NCI-H510A treated with DMSO at 0.1 percent for 48 hours (cell line): ENCODE results near the gene LGALS4.
"Not testable (repeated sequence)": the region's sequence is repeated elsewhere in the genome, so short reads cannot be mapped to it uniquely, and the experiment has no call there.

Source experiments
- DNase-seq: peaks from one replicate; lab custom pipeline; 2025; lab: John Stamatoyannopoulos, UW

The LGALS4 gene

DNA sequence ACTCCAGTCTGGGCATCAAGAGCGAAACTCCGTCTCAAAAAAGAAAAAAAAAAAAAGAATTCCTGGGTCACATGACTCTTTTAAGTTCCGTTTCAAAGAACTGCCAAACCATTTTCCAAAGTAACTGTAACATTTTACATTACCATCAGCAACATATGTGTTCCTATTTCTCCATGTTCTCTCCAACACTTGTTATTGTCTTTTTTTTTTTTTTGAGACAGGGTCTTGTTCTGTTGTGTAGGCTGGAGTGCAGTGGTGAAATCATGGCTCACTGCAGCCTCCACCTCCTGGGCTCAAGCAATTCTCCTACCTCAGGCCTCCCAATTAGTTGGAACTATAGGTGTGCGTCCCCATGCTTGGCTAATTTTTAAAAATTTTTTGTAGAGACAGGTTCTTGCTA lies 17.2 kb downstream of the LGALS4 start:
- no peak for DNase-seq

DNA sequence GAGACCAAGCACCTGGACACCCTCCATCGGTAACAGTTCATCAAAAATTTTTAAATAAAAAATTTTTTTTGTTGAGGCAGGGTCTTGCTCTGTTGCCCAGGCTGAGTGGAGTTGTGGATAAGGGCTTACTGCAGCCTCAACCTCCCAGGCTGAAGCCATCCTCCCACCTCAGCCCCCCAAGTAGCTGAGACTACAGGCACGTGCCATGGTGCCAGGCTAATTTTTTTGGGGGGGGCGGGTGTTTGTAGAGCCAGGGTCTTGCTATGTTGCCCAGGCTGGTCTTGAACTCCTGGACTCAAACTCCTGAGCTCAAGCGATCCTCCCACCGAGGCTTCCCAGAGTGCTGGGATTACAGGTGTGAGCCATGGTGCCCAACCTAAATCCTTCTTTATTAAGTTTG lies 19.1 kb downstream of the LGALS4 start:
- no peak for DNase-seq

DNA sequence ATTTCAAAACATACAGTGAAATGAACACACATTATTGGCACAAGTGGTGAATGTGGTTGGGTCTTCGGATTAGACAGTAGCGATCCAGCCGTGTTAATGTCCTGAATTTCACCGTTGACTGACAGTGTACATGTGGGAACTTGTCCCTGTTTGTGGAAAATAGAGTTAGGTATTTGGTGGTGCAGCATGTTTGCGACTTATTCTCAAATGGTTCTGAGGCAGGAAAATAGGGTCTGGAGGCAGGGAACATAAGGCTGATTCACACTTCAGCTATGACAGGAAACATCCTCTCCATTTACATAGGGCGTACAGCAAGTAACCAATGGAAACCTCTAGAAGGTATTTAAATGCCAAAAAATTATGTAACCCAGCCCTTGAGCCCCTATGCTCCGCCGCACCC lies 19.6 kb downstream of the LGALS4 start:
- no peak for DNase-seq

DNA sequence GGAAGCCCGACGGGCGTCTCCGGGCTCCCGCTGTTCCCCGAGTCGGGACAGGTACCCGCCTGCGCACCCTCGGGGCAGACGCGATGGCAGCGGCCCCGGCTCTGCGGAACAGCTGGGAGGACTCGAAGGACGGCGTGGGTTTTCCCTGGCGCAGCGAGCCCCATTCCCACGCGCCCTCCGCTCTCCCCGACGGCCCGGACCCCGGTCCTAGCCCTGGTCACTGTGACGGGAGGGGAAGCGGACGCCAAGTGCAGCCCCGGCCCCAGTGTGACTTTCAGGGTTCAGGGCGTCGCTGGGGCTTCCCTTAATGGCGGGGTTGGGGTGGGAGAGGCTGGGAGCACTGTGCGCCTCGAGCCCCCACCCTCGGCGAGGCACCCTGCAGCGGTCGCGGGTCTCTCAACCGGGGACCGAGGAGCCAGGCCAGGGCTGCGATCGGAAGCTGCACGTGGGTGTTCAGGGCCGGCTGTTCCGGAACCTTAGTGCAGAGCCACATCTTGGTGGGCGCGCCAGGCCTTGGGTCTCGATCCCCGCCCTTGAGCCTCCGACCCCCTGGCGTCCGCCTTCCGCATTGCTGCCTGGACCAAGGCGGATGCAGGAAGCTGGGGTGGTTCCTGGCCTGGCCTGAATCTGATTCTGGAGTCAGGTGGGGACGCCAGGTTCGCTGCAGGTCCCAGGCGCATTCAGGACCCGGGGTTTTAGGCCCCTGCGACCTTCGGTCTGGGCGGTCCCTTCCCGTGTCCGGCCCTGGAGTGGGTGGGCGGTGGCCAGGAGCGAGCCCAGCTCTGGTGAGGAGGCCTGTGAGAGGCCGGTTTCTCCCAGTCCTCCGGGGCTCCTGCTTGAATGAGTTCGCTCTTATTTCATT lies 20.3 kb downstream of the LGALS4 start:
- no peak for DNase-seq

DNA sequence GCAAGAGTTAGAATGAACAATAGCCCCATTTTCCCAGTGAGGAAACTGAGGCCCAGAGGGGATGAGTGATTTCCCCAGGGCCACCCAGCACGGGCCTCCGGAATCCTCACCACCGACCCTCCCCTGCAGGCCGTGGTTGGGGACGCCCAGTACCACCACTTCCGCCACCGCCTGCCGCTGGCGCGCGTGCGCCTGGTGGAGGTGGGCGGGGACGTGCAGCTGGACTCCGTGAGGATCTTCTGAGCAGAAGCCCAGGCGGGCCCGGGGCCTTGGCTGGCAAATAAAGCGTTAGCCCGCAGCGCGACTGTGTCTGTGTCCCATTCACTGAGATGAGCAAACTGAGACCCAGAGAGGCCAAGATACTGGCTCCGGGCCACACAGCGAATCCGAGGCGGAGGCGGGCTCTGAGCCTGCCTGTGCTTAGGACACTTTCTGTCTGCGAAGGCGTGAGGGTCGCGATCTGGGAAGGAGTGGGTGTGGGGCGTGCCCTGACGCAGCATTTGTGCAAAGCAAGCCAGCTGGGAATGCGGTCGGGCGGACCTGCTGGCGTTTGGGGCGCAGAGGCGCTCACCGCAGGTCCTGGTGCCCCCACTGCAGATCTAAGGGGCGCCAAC lies 21.2 kb downstream of the LGALS4 start:
- DNase-seq = not testable (repeated sequence)

DNA sequence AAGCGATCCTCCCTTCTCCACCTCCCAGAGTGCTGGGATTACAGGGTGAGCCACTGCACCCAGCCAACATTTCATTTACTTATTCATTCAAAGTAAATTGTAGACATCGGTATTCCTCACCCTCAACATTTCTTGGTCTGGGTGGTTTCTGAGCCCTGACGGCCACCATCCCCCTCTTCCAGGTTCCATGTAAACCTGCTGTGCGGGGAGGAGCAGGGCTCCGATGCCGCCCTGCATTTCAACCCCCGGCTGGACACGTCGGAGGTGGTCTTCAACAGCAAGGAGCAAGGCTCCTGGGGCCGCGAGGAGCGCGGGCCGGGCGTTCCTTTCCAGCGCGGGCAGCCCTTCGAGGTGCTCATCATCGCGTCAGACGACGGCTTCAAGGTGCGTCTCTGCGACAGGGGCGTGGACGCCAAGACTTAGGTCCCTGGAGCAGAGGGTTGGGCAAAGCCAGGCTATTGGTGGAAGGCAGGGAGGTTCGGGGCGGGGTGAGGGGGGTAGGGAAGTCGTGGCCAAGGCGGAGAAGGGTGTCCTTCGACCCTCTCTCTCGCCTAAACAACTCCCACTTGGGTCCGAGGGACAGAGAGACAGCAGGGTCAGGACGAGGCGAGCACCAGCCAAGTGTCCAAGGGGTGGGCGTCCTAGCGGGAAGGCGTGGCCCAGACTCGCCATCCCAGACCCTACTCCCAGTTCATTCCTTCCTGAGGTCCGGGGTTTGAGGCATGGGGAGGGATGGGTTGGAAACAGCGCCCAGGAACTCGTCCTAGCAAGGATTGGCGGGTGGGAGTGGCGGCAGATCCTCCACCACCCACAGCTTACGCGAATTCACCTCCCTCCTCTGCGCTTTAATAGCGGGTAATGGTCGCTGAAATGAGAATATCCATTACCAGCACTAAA lies 22.0 kb downstream of the LGALS4 start:
- DNase-seq = not testable (repeated sequence)

DNA sequence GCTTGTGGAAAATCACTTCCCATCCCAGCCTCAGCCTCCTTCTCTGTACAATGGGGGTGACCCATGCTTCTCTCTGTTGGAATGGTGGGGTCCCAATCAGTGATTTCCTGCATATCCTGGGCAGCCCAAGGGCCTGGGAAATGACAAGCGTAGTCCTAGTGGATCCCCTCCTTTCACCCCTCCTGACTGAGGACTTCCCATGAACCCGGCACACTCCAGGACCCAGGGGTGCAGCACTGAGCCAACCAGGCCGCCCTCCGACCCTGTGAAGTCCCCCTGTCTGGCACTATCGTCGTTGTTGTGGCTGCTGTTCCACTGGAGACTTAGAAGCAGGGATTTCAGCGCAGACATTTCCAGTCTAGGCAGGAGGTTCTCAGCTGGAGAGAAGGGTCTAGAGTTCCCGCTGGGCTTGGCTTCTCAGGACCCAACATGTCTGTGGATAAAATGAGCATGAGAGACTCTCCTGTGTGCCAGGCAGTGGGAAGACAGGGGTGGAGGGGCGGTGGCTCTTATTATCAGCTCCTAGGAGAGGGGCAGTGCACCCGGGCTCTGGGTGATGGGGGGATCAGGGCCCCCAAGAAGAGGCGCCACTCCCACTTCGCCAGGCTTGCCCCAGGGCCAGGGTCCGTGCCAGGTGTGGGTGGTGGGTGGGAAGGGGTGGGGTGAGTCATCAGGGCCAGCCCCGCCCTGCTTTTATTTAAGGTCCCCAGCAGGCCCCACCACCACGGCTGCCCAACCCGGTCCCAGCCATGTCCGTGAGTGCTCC lies 24.1 kb downstream of the LGALS4 start, which contains the start of gene LGALS7B:
Gene LGALS7B, plus strand, starts transcription at position 723 of the 766 bp plus-strand sequence. Its CDS starts 27 bp downstream, at position 750.
- DNase-seq = no peak

DNA sequence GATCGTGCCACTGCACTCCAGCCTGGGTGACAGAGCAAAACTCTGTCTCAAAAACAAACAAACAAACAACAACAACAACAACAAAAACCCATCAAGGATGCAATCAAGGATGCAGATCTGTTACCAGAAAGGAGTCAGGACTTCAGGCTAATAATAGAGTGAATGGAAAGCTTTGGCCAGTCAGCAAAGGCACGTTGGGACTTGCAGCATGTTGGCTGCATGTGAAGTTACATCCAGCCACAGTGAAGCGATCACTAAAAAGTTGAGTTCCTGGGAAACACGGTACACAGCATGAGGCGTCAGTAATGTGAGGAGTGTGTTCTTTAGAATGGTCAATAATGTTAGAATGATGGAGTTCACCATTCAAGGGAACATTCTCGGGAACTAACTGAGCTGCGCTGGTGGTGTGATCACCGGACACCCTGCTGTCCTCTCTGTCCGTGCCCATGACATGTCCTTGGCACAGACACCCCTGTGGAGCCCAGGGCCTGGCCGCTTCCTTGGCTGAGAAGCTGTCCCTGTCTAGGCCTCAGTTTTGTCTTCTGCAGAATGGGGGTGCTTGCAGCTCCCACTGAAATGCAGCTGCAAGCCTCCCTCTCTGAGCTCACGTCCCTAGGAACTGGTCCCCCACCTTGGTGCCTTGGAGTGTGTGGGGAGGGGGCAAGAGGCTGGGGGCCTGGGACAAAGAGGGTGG lies 26.0 kb downstream of the LGALS4 start:
- no peak for DNase-seq

DNA sequence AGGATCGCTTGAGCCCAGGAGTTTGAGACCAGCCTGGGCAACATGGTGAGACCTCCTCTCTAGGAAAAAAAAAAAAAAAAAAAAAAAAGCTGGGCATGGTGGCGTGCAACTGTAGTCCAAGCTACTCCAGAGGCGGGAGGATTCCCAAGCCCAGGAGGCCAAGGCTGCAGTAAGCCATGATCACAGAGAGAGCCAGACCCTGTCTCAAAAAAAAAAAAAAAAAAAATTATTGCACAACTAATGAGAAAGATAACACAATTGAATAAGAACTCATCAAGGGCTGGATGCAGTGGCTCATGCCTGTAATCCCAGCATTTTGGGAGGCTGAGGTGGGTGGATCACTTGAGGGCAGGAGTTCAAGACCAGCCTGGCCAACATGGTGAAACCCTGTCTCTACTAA lies 26.7 kb downstream of the LGALS4 start:
- DNase-seq = not testable (repeated sequence)

DNA sequence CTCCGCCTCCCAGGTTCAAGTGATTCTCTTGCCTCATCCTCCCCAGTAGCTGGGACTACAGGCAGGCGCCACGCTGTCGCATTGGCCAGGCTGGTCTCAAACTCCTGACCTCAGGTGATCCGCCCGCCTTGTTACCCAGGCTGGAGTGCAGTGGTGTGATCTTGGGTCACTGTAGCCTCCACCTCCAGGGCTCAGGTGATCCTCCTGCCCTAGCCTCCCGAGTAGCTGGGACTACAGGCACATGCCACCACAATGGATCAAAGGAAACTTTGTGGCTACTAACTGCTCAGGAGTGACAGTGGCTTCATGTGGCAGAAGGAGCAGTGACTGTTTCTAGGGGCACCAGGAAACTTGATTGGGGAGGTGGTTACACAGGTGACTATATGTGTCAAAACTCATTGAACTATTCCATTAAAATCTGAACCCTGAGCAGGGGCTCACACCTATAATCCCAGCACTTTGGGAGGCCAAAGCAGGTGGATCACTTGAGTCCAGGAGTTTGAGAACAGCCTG lies 27.5 kb downstream of the LGALS4 start:
- no peak for DNase-seq

DNA sequence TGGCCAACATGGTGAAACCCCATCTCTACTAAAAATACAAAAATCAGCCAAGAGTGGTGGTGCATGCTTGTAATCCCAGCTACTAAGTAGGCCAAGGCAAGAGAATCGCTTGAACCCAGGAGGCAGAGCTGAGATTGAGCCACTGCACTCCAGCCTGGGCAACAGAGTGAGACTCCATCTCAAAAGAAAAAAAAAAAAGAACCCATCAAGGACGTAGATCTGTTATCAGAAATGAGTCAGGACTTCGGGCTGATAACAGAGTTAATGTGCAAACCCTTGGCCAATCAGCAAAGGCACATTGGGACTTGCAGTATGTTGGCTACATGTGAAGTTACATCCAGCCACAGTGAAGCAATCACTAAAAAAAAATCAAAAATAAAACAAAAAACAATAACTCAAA lies 28.5 kb downstream of the LGALS4 start:
- no peak for DNase-seq

DNA sequence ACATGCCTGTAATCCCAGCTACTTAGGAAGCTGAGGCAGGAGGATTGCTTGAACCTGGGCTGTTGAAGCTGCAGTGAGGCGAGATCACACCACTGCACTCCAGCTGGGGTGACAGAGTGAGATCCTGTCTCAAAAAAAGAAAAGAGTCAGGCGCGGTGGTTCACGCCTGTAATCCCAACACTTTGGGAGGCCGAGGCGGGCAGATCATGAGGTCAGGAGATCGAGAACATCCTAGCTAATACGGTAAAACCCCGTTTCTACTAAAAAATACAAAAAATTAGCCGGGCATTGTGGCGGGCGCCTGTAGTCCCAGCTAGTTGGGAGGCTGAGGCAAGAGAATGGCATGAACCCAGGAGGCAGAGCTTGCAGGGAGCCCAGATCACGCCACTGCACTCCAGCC lies 30.5 kb downstream of the LGALS4 start:
- DNase-seq = not testable (repeated sequence)

DNA sequence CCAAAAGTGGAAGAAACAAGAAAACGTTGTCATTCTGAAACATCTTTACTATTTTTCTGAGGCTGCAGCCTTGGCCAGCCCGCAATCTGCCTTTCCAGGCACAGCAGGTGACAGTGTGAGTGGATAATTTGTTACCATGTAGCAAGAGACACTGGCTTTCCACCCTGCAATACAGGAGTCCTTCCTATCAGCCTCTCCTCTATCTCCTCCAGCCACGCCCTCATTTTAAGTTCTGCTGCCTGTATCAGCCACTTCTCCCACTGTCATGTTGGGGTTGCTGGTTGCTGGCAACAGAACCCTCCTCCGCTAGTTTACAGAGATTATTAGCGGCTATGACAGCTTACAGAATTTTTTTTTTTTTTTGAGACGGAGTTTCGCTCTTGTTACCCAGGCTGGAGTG lies 31.7 kb downstream of the LGALS4 start:
- no peak for DNase-seq

DNA sequence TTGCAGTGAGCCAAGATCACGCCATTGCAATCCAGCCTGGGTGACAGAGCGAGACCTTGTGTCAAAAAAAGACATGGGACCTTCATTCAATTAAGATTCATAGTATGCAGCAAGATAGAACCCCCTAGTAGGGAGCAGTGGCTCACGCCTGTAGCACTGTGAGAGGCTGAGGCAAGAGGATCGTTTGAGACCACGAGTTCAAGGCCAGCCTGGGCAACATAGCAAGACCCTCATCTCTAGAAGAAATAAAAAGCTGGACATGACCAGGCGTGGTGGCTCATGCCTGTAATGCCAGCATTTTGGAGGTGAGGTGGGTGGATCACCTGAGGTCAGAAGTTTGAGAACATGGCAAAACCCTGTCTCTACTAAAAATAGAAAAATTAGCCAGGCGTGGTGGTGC lies 32.3 kb downstream of the LGALS4 start:
- DNase-seq = no peak

DNA sequence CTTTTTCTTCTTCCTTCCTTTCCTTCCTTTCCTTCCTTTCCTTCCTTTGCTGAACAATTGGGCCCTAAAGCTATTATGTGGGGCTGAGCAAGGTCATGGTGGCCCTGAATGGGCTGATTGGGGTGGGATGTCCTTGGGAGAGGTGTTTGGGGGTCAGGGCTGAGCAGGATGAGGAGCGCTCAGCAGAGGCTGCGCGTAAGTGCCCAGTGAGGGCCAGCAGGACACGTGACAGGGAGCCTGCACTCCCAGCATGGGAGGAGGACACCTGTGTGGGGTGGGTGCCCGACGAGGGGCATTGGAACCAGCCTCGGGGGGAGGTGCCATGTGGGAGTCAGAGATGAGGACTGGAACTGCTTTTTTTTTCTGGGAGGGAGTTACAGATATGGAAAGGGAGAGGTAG lies 34.0 kb downstream of the LGALS4 start:
- DNase-seq = no peak

DNA sequence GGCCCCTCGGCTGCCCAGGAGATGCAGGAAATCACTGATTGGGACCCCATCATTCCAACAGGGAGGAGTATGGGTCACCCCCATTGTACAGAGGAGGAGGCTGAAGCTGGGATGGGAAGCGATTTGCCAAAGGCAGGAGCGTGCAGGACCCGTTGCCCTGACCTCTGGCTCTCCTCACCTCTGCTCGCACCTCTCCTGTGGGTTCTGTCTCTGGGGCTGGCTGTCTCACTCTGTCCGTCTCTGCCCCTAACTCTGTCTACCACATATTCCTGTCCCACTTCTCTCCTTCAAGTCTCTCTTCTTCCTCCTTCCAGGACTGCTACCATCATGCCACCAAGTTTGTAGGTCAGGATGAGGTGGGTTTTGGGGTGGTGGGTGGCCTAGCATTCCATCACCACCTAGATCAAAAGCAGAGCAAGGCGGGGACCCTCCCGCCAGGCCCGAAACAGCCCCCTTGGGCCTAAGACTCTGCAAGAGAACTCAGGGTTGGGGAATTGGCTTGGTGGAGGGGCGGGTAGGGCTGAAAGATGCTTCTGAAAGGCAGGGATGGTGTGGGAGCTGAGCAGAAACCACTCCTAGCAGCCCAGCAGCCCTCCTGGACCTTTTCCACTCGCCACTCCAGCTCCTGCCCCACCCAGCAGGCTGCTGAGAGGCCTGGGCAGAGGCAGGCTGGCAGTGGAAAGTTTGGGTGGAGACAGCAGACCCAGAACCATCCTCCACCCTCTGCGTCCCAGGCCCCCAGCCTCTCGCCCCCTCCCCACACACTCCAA lies 38.4 kb downstream of the LGALS4 start:
- DNase-seq = no peak

DNA sequence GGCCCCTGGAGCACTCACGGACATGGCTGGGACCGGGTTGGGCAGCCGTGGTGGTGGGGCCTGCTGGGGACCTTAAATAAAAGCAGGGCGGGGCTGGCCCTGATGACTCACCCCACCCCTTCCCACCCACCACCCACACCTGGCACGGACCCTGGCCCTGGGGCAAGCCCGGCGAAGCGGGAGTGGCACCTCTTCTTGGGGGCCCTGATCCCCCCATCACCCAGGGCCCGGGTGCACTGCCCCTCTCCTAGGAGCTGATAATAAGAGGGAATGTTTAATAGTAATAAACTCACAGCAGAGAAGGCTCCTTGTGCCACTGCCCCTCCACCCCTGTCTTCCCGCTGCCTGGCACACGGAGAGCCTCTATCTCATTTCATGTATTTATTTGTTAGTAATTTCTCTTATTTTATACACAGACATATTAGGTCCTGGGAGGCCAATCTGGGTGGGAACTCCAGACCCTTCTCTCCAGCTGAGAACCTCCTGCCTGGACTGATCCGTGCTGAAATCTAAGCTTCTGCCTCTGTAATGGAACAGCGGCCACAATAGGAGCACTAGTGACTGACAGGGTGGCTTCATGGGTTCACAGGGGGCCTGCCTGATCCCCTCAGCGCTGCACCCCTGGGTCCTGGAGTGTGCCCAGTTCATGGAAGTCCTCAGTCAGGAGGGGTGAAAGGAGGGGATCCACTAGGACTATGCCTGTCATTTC lies 39.1 kb downstream of the LGALS4 start, which contains the start of gene LGALS7:
Gene LGALS7, minus strand, starts transcription at position 49 of the 709 bp plus-strand sequence. Its CDS starts 25 bp downstream, at position 24.
- no peak for DNase-seq

DNA sequence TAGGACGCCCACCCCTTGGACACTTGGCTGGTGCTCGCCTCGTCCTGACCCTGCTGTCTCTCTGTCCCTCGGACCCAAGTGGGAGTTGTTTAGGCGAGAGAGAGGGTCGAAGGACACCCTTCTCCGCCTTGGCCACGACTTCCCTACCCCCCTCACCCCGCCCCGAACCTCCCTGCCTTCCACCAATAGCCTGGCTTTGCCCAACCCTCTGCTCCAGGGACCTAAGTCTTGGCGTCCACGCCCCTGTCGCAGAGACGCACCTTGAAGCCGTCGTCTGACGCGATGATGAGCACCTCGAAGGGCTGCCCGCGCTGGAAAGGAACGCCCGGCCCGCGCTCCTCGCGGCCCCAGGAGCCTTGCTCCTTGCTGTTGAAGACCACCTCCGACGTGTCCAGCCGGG lies 41.2 kb downstream of the LGALS4 start:
- not testable (repeated sequence) for DNase-seq

DNA sequence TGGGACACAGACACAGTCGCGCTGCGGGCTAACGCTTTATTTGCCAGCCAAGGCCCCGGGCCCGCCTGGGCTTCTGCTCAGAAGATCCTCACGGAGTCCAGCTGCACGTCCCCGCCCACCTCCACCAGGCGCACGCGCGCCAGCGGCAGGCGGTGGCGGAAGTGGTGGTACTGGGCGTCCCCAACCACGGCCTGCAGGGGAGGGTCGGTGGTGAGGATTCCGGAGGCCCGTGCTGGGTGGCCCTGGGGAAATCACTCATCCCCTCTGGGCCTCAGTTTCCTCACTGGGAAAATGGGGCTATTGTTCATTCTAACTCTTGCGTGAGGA lies 41.8 kb downstream of the LGALS4 start:
- not testable (repeated sequence) for DNase-seq
